ENCODE measurements around the gene LCE1D. TPM values are rescaled to one million over a fixed set of nuclear protein-coding genes. Genes with fewer than 3 reads are reported as not detected.
A peak's percentile ranks its signal among the peaks of the same experiment; 100 is the strongest.

LCE1D gene
- total and polyA plus RNA-seq, 2 experiments from 2014 or later, result not detected

DNA sequence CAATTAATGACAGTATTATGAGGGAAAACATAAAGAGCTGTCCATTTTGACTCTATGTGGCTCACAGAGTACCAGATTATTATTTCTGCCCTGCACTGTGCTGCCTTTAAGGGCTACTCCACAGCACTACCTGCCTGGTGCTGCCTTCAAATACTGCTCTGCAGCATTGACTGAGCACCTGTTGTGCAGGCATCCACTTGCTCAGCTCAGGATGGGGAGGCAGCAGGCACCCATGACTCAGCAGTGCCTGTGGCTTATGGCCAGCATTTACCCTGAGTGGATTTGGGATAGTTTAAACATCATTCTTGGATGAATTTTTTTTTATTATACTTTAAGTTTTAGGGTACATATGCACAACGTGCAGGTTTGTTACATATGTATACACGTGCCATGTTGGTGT lies 39.6 kb upstream of the LCE1D start:
- Histone ChIP-seq H3K27ac (no peak overlapping the region), H3K27me3 (replicated peaks; ENCODE audit: insufficient read depth) (no peaks in the 10 kb centered on the region), H3K9me3 (ENCODE audit: low read depth) (no peaks in the 10 kb centered on the region), H3K79me2 (ENCODE audit: insufficient read depth) (no peaks in the 10 kb centered on the region), H3K4me2 (ENCODE audit: unreplicated experiment) (no peak overlapping the region), H3K4me3 (no peak overlapping the region), H2AFZ (no peak overlapping the region), H3F3A (ENCODE audit: insufficient read depth) (peaks cover 18% of the 10 kb centered on the region), H3K9me2 (ENCODE audit: insufficient read depth) (no peaks in the 10 kb centered on the region), H3K9ac (no peak overlapping the region), H4K20me1 (ENCODE audit: insufficient read depth) (no peaks in the 10 kb centered on the region), H3K36me3 (ENCODE audit: low read depth) (no peaks in the 10 kb centered on the region), H3K4me1 (ENCODE audit: insufficient read depth) (peaks cover 32% of the 10 kb centered on the region)
- WGBS, 2 experiments (ENCODE audit: low coverage in 1 of 2, low lambda C conversion rate in 2 of 2, missing lambda C conversion rate in 2 of 2), result 52 to 53% methylated on average over 2 of the region's 2 CpGs
- in situ Hi-C loops (cut with MboI), result no loop called here
- no peak for TF ChIP-seq EZH2 (IDR thresholded peaks at IDR 0.05; ENCODE audit: insufficient read depth, poor library complexity, severe bottlenecking)
- no peak for TF ChIP-seq EZH2phosphoT487 (IDR thresholded peaks at IDR 0.05; ENCODE audit: insufficient read depth, low read depth)
- DNase-seq, result peak; percentile 42

DNA sequence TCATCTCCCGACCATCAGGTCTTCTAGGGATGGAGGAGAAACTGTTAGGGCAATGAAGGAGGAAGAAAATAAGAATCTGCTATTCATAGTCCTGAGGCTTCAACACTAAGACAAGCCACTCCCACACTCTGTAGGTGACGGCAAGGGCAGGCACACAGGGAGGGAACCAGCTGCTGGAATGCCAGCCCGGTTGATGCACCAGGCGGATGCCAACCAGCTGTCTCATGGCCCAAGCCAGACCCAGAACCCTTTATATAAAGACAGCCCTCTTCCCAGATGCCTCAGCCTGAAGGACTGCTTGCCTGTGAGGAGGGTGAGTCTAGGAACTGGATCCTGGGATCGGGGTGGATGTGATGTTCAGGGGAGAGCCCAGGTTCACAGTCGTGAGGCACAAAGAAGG lies 38.8 kb upstream of the LCE1D start, which contains the start of gene KPRP:
TSS of gene KPRP (plus strand) at position 279 of the 400 bp plus-strand sequence. CDS start 1,564 bp downstream, outside the sequence.
- Histone ChIP-seq H3K9ac (no peak within 1 kb of the TSS), H3K4me2 (ENCODE audit: unreplicated experiment) (no peak within 1 kb of the TSS), H3F3A (ENCODE audit: insufficient read depth) (peaks cover 22% of the 10 kb centered on the region), H3K9me2 (ENCODE audit: insufficient read depth) (no peaks in the 10 kb centered on the region), H2AFZ (peak within 1 kb of the TSS; percentile 5; the same call in 1 of the 2 replicates), H3K4me1 (ENCODE audit: insufficient read depth) (peaks cover 30% of the 10 kb centered on the region), H3K27ac (no peak within 1 kb of the TSS), H3K36me3 (ENCODE audit: low read depth) (no peaks in the 10 kb centered on the region), H3K79me2 (ENCODE audit: insufficient read depth) (no peaks in the 10 kb centered on the region), H4K20me1 (ENCODE audit: insufficient read depth) (no peaks in the 10 kb centered on the region), H3K9me3 (ENCODE audit: low read depth) (no peaks in the 10 kb centered on the region), H3K27me3 (replicated peaks; ENCODE audit: insufficient read depth) (no peaks in the 10 kb centered on the region), H3K4me3 (no peak within 1 kb of the TSS)
- DNase-seq, result peak; percentile 42
- in situ Hi-C loops (cut with MboI), result no loop called here
- 26 to 28% methylated on average over 6 of the region's 6 CpGs for WGBS, 2 experiments (ENCODE audit: low coverage in 1 of 2, low lambda C conversion rate in 2 of 2, missing lambda C conversion rate in 2 of 2)
- TF ChIP-seq EZH2 (IDR thresholded peaks at IDR 0.05; ENCODE audit: insufficient read depth, poor library complexity, severe bottlenecking) (no peak), EZH2phosphoT487 (IDR thresholded peaks at IDR 0.05; ENCODE audit: insufficient read depth, low read depth) (no peak)

DNA sequence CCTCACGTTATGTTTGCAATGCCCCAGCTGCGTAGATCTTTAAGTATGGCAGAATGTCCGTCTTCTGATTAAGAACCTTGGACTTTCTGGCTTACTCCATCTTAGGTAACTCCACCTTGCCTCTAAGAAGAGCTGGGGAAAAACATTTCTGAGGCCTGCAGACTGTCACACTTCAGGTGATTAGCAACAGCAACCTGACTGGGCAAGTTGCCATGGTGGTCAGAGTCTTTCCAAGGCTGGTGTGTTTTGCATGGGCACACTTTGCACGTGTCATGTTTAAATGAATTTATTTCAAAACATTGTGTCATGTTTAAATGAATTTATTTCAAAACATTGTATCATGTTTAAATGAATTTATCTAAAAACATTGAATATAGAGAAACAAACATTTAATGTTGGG lies 37.9 kb upstream of the LCE1D start:
- Histone ChIP-seq H3K9ac (no peak overlapping the region), H3F3A (ENCODE audit: insufficient read depth) (peaks cover 15% of the 10 kb centered on the region), H3K79me2 (ENCODE audit: insufficient read depth) (no peaks in the 10 kb centered on the region), H2AFZ (no peak overlapping the region), H3K27ac (no peak overlapping the region), H3K36me3 (ENCODE audit: low read depth) (no peaks in the 10 kb centered on the region), H3K4me1 (ENCODE audit: insufficient read depth) (peaks cover 21% of the 10 kb centered on the region; the same call in 1 of the 2 replicates), H3K9me3 (ENCODE audit: low read depth) (no peaks in the 10 kb centered on the region), H4K20me1 (ENCODE audit: insufficient read depth) (no peaks in the 10 kb centered on the region), H3K9me2 (ENCODE audit: insufficient read depth) (no peaks in the 10 kb centered on the region), H3K4me3 (no peak overlapping the region), H3K4me2 (ENCODE audit: unreplicated experiment) (no peak overlapping the region), H3K27me3 (replicated peaks; ENCODE audit: insufficient read depth) (no peaks in the 10 kb centered on the region)
- WGBS, 2 experiments (ENCODE audit: low coverage in 1 of 2, low lambda C conversion rate in 2 of 2, missing lambda C conversion rate in 2 of 2), result 53 to 55% methylated on average over 4 of the region's 4 CpGs
- in situ Hi-C loops (cut with MboI), result no loop called here
- DNase-seq, result no peak
- TF ChIP-seq EZH2phosphoT487 (IDR thresholded peaks at IDR 0.05; ENCODE audit: insufficient read depth, low read depth) (no peak), EZH2 (IDR thresholded peaks at IDR 0.05; ENCODE audit: insufficient read depth, poor library complexity, severe bottlenecking) (no peak)

DNA sequence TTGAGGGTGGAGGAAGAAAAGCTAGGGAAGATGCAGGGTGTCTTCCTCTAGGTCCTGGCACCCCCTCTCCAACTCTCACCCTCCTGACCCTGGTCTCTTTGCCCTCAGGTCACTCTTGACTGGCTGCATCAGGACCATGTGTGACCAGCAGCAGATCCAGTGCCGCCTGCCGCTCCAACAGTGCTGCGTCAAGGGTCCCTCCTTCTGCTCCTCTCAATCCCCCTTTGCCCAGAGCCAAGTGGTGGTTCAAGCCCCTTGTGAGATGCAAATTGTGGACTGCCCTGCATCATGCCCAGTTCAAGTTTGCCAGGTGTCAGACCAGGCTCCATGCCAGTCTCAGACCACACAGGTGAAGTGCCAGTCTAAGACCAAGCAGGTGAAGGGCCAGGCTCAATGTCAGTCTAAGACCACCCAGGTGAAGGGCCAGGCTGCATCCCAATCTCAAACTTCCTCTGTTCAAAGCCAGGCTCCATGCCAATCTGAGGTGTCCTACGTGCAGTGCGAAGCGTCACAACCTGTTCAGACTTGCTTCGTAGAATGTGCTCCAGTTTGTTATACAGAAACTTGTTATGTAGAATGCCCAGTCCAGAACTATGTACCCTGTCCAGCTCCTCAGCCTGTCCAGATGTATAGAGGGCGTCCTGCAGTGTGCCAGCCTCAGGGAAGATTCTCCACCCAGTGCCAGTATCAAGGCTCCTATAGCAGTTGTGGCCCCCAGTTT lies 36.9 kb upstream of the LCE1D start:
- no peak overlapping the region for H2AFZ ChIP-seq
- H3K79me2 ChIP-seq (ENCODE audit: insufficient read depth), result no peaks in the 10 kb centered on the region
- DNase-seq, result no peak
- no peak overlapping the region for H3K4me3 ChIP-seq
- peaks cover 14% of the 10 kb centered on the region; the same call in 1 of the 2 replicates for H3F3A ChIP-seq (ENCODE audit: insufficient read depth)
- TF ChIP-seq EZH2phosphoT487 (IDR thresholded peaks at IDR 0.05; ENCODE audit: insufficient read depth, low read depth), result no peak
- H4K20me1 ChIP-seq (ENCODE audit: insufficient read depth), result no peaks in the 10 kb centered on the region
- no peak overlapping the region for H3K9ac ChIP-seq
- H3K9me3 ChIP-seq (ENCODE audit: low read depth), result no peaks in the 10 kb centered on the region
- 75 to 80% methylated on average over 8 of the region's 8 CpGs for WGBS, 2 experiments (ENCODE audit: low coverage in 1 of 2, low lambda C conversion rate in 2 of 2, missing lambda C conversion rate in 2 of 2)
- no peak overlapping the region for H3K27ac ChIP-seq
- H3K9me2 ChIP-seq (ENCODE audit: insufficient read depth), result no peaks in the 10 kb centered on the region
- H3K4me1 ChIP-seq (ENCODE audit: insufficient read depth), result peaks cover 21% of the 10 kb centered on the region; the same call in 1 of the 2 replicates
- H3K4me2 ChIP-seq (ENCODE audit: unreplicated experiment), result no peak overlapping the region
- H3K27me3 ChIP-seq (replicated peaks; ENCODE audit: insufficient read depth), result no peaks in the 10 kb centered on the region
- in situ Hi-C loops (cut with MboI), result no loop called here
- no peaks in the 10 kb centered on the region for H3K36me3 ChIP-seq (ENCODE audit: low read depth)

Measured in GM23248 (cell line).